Stomach (tissue), 9 donors: Measurements from ENCODE around the gene MYH14. TPM values are rescaled to one million over a fixed set of nuclear protein-coding genes. Genes with fewer than 3 reads are reported as not detected.

Experiments used
- DNase-seq, 2 donors: peaks; one replicate each; pipeline versions ENCODE4 v3.0.0 to v3.0.0-alpha.2; 2013 to 2019
- H3K27ac ChIP-seq, 5 donors: fragments of 200-600 bp in 4 of 5; sonication (generic) in 4 of 5; one replicate each; pipeline ENCODE4 v1.5.1; 2013 to 2019; ENCODE audit warnings: mild to moderate bottlenecking in 1 of 5, moderate library complexity in 1 of 5
- H3K27me3 ChIP-seq, 3 donors: fragments of 200-600 bp; sonication (generic); one replicate each; pipeline ENCODE4 v1.5.1; 2017 to 2019; ENCODE audit warnings: mixed run types in 1 of 3
- H3K36me3 ChIP-seq, 4 donors: fragments of 200-600 bp; sonication (generic); 1 replicate in 3 of 4; 2 replicates in 1 of 4; pipeline ENCODE4 v1.5.1; 2016 to 2019
- H3K4me1 ChIP-seq, 4 donors: fragments of 200-600 bp; sonication (generic); one replicate each; pipeline ENCODE4 v1.5.1; 2016 to 2019
- H3K4me3 ChIP-seq, 4 donors: fragments of 200-600 bp; sonication (generic) in 3 of 4; one replicate each; pipeline ENCODE4 v1.5.1; 2016 to 2019; ENCODE audit warnings: mild to moderate bottlenecking in 1 of 4
- H3K9me3 ChIP-seq, 4 donors: fragments of 200-600 bp; sonication (generic); one replicate each; pipeline ENCODE4 v1.5.1; 2016 to 2019
- EP300 ChIP-seq: sonication (generic); formaldehyde crosslinking; IDR thresholded peaks from one replicate; pipeline ENCODE4 v1.6.1; 2017; ENCODE audit warnings: antibody characterized with exemption
- POLR2A ChIP-seq, 4 donors: fragments of 450-650 bp; IDR thresholded peaks; one replicate each; pipeline ENCODE4 v1.6.1; 2016; ENCODE audit warnings: antibody characterized with exemption in 4 of 4, control low read depth in 2 of 4, mild to moderate bottlenecking in 1 of 4, moderate library complexity in 1 of 4
- POLR2AphosphoS5 ChIP-seq, 3 donors: sonication (generic); formaldehyde crosslinking; IDR thresholded peaks; one replicate each; pipeline ENCODE4 v1.6.1; 2016; ENCODE audit warnings: antibody characterized with exemption in 3 of 3
- WGBS, 5 donors: extraction: QIAGEN DNeasy Blood & Tissue Kit in 3 of 5; methylation state at CpG; one replicate each; pipeline versions ENCODE4 v1.1.5 to v1.1.7; 2013 to 2018; 5-methylcytosine and 5-hydroxymethylcytosine counted together
- intact Hi-C: fragments of 100-400 bp; cut with DNase I; formaldehyde crosslinking; loops from one replicate; pipeline ENCODE4 v1.15.1; 2023; ENCODE audit warnings: low total_unique reads
- polyA plus RNA-seq, 3 donors: library from polyadenylated mRNA; stranded (reverse); fragments of 200-250 nt; gene quantifications; one replicate each; pipeline ENCODE4 v1.2.3, GENCODE V29; 2013
- total RNA-seq, 5 donors: library from RNA; depleted of rRNA; stranded (reverse); fragments of >200 nt; gene quantifications; one replicate each; pipeline versions ENCODE4 v1.1.0 to v1.2.3, GENCODE V29; 2014 to 2016
- TF ChIP-seq, protein P1 (sequence below), 7 experiments: fragments of 450-650 bp in 4 of 7; fragments of 200-600 bp in 3 of 7; sonication (generic) in 3 of 7; IDR thresholded peaks; one replicate each; pipeline ENCODE4 v1.5.1; 2016 to 2019; ENCODE audit warnings: antibody characterized with exemption in 7 of 7, control low read depth in 2 of 7, mild to moderate bottlenecking in 1 of 7
- donor health status: healthy with polysubstance abuse.
- donor health status: Bipolar disorder and iron deficiency.
- donor health status: healthy.

MYH14 gene
- total and polyA plus RNA-seq, 8 donors: 21.6 to 392 (median 43.4) TPM

DNA sequence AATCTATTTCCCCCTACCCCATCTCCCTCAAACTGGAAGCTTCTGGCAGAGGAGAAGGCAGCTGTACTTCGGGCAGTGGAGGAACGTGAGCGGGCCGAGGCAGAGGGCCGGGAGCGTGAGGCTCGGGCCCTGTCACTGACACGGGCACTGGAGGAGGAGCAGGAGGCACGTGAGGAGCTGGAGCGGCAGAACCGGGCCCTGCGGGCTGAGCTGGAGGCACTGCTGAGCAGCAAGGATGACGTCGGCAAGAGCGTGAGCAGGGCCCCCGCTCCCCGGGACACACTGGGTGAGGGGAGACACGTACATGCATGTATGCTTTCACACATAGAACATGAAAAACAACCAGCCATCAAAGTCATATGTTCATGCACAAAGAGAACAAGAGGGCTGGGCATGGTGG lies 83.0 kb downstream of the MYH14 start:
- no peak for DNase-seq
- Histone ChIP-seq H3K27ac (no peak overlapping the region), H3K9me3 (peaks cover 0 to 47% (median 32%) of the 10 kb centered on the region in 4 donors), H3K4me1 (no peaks in the 10 kb centered on the region), H3K4me3 (no peak overlapping the region), H3K27me3 (peaks cover 0 to 17% (median 0%) of the 10 kb centered on the region in 3 donors), H3K36me3 (peaks cover 30 to 95% (median 82%) of the 10 kb centered on the region in 4 donors)
- TF ChIP-seq EP300 (no peak), POLR2A (IDR thresholded peaks at IDR 0.05) (no peak), POLR2AphosphoS5 (IDR thresholded peaks at IDR 0.05) (no peak)
- TF ChIP-seq, protein P1, sequence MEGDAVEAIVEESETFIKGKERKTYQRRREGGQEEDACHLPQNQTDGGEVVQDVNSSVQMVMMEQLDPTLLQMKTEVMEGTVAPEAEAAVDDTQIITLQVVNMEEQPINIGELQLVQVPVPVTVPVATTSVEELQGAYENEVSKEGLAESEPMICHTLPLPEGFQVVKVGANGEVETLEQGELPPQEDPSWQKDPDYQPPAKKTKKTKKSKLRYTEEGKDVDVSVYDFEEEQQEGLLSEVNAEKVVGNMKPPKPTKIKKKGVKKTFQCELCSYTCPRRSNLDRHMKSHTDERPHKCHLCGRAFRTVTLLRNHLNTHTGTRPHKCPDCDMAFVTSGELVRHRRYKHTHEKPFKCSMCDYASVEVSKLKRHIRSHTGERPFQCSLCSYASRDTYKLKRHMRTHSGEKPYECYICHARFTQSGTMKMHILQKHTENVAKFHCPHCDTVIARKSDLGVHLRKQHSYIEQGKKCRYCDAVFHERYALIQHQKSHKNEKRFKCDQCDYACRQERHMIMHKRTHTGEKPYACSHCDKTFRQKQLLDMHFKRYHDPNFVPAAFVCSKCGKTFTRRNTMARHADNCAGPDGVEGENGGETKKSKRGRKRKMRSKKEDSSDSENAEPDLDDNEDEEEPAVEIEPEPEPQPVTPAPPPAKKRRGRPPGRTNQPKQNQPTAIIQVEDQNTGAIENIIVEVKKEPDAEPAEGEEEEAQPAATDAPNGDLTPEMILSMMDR (IDR thresholded peaks at IDR 0.05): no peak
- intact Hi-C loops: no loop called here
- 90 to 97% (median 95%) methylated on average over 10 to 18 of the region's 18 CpGs for WGBS, 5 donors

DNA sequence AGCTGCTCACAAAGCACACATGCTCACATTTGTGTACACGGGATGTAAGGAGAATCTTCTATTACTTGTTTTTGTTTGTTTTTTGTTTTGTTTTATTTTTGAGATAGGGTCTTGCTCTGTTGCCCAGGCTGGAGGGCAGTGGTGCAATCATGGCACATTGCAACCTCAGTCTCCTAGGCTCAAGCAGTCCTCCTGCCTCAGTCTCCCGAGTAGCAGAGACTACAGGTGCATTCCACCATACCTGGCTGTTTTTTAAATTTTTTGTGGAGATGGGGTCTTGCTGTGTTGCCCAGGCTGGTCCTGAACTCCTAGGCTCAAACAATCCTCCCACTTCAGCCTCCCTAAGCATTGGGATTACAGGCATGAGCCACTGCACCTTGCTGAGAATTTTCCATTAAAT lies 83.9 kb downstream of the MYH14 start:
- peaks cover 30 to 95% (median 82%) of the 10 kb centered on the region in 4 donors for H3K36me3 ChIP-seq
- no peak for DNase-seq
- TF ChIP-seq EP300 (no peak), POLR2A (IDR thresholded peaks at IDR 0.05) (no peak), POLR2AphosphoS5 (IDR thresholded peaks at IDR 0.05) (no peak)
- TF ChIP-seq, protein P1 (IDR thresholded peaks at IDR 0.05): no peak
- H3K27me3 ChIP-seq: peaks cover 0 to 26% (median 0%) of the 10 kb centered on the region in 3 donors
- intact Hi-C loops: no loop called here
- 87 to 98% (median 92%) methylated on average over 2 of the region's 2 CpGs for WGBS, 5 donors
- no peak overlapping the region for H3K4me3 ChIP-seq
- H3K27ac ChIP-seq: no peak overlapping the region
- H3K9me3 ChIP-seq: peaks cover 0 to 47% (median 32%) of the 10 kb centered on the region in 4 donors
- no peaks in the 10 kb centered on the region for H3K4me1 ChIP-seq

DNA sequence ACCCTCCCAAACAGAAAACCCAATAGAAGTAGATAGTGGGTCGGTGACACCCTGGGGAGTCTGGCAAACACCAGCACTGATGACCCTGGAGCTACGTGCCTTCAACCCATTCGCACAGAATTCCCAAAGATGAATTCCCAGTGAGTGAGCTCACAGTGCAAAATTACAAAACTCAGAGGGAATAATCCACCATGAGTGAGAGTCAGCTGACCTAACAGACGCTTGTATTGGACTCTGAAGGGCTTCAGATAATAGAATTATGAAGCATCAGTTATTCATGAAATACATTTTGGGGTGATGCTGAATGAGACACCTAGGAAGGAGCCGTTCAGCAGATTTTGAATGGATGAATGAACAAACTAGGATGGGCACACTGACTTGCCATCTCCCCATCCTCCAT lies 85.5 kb downstream of the MYH14 start:
- Histone ChIP-seq H3K4me3 (no peak overlapping the region), H3K36me3 (peaks cover 30 to 95% (median 89%) of the 10 kb centered on the region in 4 donors), H3K27me3 (peaks cover 0 to 34% (median 0%) of the 10 kb centered on the region in 3 donors), H3K27ac (no peak overlapping the region), H3K4me1 (no peaks in the 10 kb centered on the region), H3K9me3 (peaks cover 0 to 47% (median 32%) of the 10 kb centered on the region in 4 donors)
- TF ChIP-seq POLR2A (IDR thresholded peaks at IDR 0.05): no peak
- TF ChIP-seq, protein P1 (IDR thresholded peaks at IDR 0.05): no peak
- TF ChIP-seq EP300: no peak
- no peak for TF ChIP-seq POLR2AphosphoS5 (IDR thresholded peaks at IDR 0.05)
- 82 to 93% (median 90%) methylated on average over 5 of the region's 5 CpGs for WGBS, 5 donors
- intact Hi-C loops: no loop called here
- no peak for DNase-seq

DNA sequence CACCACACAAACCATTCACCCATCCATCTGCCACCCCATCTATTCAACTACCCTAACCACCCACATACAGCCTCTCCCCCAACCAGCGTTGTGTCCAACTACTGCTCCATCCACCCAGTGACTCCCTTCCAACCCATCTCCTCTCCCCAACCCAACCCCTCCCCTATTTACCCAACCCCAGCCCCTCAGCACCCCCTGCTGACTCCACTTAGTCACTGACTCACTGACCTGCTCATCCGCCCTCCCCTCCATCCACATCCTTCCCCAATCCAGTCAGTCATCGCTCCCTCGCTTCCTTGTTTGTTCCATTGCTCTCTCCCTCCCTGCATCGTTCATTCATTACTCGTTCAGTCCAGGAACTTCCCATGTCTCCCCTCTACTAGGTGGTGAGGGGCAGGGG lies 86.6 kb downstream of the MYH14 start:
- H3K36me3 ChIP-seq: peaks cover 29 to 93% (median 89%) of the 10 kb centered on the region in 4 donors
- no peak for DNase-seq
- WGBS, 5 donors: 73 to 85% (median 76%) methylated on average over 6 of the region's 6 CpGs
- peaks cover 0 to 44% (median 30%) of the 10 kb centered on the region in 4 donors for H3K9me3 ChIP-seq
- peaks cover 0 to 34% (median 0%) of the 10 kb centered on the region in 3 donors for H3K27me3 ChIP-seq
- TF ChIP-seq POLR2A (IDR thresholded peaks at IDR 0.05) (no peak), EP300 (no peak), POLR2AphosphoS5 (IDR thresholded peaks at IDR 0.05) (no peak)
- TF ChIP-seq, protein P1 (IDR thresholded peaks at IDR 0.05): no peak
- H3K4me3 ChIP-seq: no peak overlapping the region
- intact Hi-C loops: no loop called here
- H3K4me1 ChIP-seq: no peaks in the 10 kb centered on the region
- H3K27ac ChIP-seq: no peak overlapping the region
